OCI-LY3 (cell line): ENCODE results near the gene RNASE4.
"Not testable (repeated sequence)": the region's sequence is repeated elsewhere in the genome, so short reads cannot be mapped to it uniquely, and the experiment has no call there.

Experiments used
- H2AFZ ChIP-seq: fragments of 200-600, 300-600 bp; shearing (Covaris generic); 2 replicates; pipeline ENCODE4 v1.6.0; 2014; ENCODE audit warnings: antibody characterized with exemption, low read depth, low read length
- H3K27ac ChIP-seq: fragments of 200-600, 300-600 bp; sonication (generic); 2 replicates; pipeline ENCODE4 v1.5.1; 2014; ENCODE audit warnings: mild to moderate bottlenecking, low read length, moderate library complexity, mixed read lengths
- H3K27me3 ChIP-seq: fragments of 200-600, 300-600 bp; sonication (generic); 2 replicates; pipeline ENCODE4 v1.6.1; 2014; ENCODE audit warnings: low read depth, low read length, mixed read lengths
- H3K36me3 ChIP-seq: fragments of 200-600, 300-600 bp; sonication (generic); replicated peaks from 2 replicates; pipeline ENCODE3; 2014; ENCODE audit warnings: low read depth, low read length, mixed read lengths
- H3K4me1 ChIP-seq: fragments of 300-600, 200-600 bp; sonication (generic); 2 replicates; pipeline ENCODE4 v1.6.1; 2014; ENCODE audit warnings: low read length, mixed read lengths
- H3K4me2 ChIP-seq: fragments of 200-600, 300-600 bp; sonication (generic); 2 replicates; pipeline ENCODE4 v1.6.1; 2014; ENCODE audit warnings: low read length, mixed read lengths
- H3K4me3 ChIP-seq: fragments of 300-600, 200-600 bp; sonication (generic); 2 replicates; pipeline ENCODE4 v1.5.1; 2014; ENCODE audit warnings: antibody characterized with exemption, mild to moderate bottlenecking, low read length, moderate library complexity
- H3K79me2 ChIP-seq: fragments of 300-600, 200-600 bp; shearing (Covaris generic); 2 replicates; pipeline ENCODE4 v1.6.1; 2014; ENCODE audit warnings: mild to moderate bottlenecking, low read length, mixed read lengths
- H3K9ac ChIP-seq: fragments of 300-600, 200-600 bp; shearing (Covaris generic); 2 replicates; pipeline ENCODE4 v1.6.0; 2014; ENCODE audit warnings: mild to moderate bottlenecking, low read length, moderate library complexity
- H3K9me3 ChIP-seq: fragments of 200-600, 300-600 bp; shearing (Covaris generic); 2 replicates; pipeline ENCODE4 v1.6.1; 2014; ENCODE audit warnings: low read length, mixed read lengths; ENCODE audit not compliant: insufficient read depth
- H4K20me1 ChIP-seq: fragments of 200-600, 300-600 bp; sonication (generic); 2 replicates; pipeline ENCODE4 v1.6.1; 2016; ENCODE audit warnings: low read length, mixed read lengths; ENCODE audit not compliant: insufficient read depth
- CTCF ChIP-seq: fragments of 200-600, 300-600 bp; sonication (generic); IDR thresholded peaks from 2 replicates; pipeline ENCODE4 v1.5.1; 2014; ENCODE audit warnings: antibody characterized with exemption, low read length, low read depth
- EZH2phosphoT487 ChIP-seq: fragments of 200-600 bp; shearing (Covaris generic); IDR thresholded peaks from 2 replicates; pipeline ENCODE4 v1.6.1; 2018; ENCODE audit warnings: antibody characterized with exemption, mixed run types, low read depth

Gene RNASE4

GRCh38 chr14:20683891-20684661 is at the start of gene RNASE4:
TSS of gene RNASE4 (plus strand) at chr14:20684560. CDS start at chr14:20699372, 14,812 bp downstream.
- Histone ChIP-seq H3K4me3 (peak within 1 kb of the TSS; percentile 97), H3K4me2 (peak within 1 kb of the TSS; percentile 93), H3K4me1 (peaks cover 10% of the 10 kb centered on the region), H3K9me3 (no peaks in the 10 kb centered on the region), H3K79me2 (no peaks in the 10 kb centered on the region), H3K36me3 (no peaks in the 10 kb centered on the region), H2AFZ (peak within 1 kb of the TSS; percentile 96), H3K27ac (peak within 1 kb of the TSS; percentile 98), H4K20me1 (no peaks in the 10 kb centered on the region), H3K27me3 (no peaks in the 10 kb centered on the region), H3K9ac (peak within 1 kb of the TSS; percentile 99)
- 0 out of 2 replicates have a peak, but pooled peaks have one; percentile 9 for TF ChIP-seq CTCF
- TF ChIP-seq EZH2phosphoT487, result no peak

GRCh38 chr14:20641591-20641990 is 42.8 kb upstream of the RNASE4 start, which contains the start of gene OR6S1:
TSS of gene OR6S1 (minus strand) at chr14:20641691. CDS start at chr14:20641691, 0 bp downstream.
- no peaks in the 10 kb centered on the region for H3K79me2 ChIP-seq
- no peak within 1 kb of the TSS for H3K4me3 ChIP-seq
- H3K36me3 ChIP-seq, result no peaks in the 10 kb centered on the region
- no peaks in the 10 kb centered on the region for H3K9me3 ChIP-seq
- H3K4me2 ChIP-seq, result no peak within 1 kb of the TSS
- H3K27ac ChIP-seq, result no peak within 1 kb of the TSS
- TF ChIP-seq EZH2phosphoT487 (no peak), CTCF (no peak)
- H2AFZ ChIP-seq, result no peak within 1 kb of the TSS
- H3K4me1 ChIP-seq, result no peaks in the 10 kb centered on the region
- H4K20me1 ChIP-seq, result no peaks in the 10 kb centered on the region
- no peak within 1 kb of the TSS for H3K9ac ChIP-seq
- peaks cover 17% of the 10 kb centered on the region; the same call in 1 of the 2 replicates for H3K27me3 ChIP-seq

GRCh38 chr14:20642182-20642581 is 42.2 kb upstream of the RNASE4 start:
- Histone ChIP-seq H3K4me3 (no peak overlapping the region), H3K4me2 (no peak overlapping the region), H3K27ac (no peak overlapping the region), H2AFZ (no peak overlapping the region), H4K20me1 (no peaks in the 10 kb centered on the region), H3K9me3 (no peaks in the 10 kb centered on the region), H3K36me3 (no peaks in the 10 kb centered on the region), H3K79me2 (no peaks in the 10 kb centered on the region), H3K27me3 (peaks cover 17% of the 10 kb centered on the region; the same call in 1 of the 2 replicates), H3K9ac (no peak overlapping the region), H3K4me1 (no peaks in the 10 kb centered on the region)
- TF ChIP-seq CTCF, result no peak
- TF ChIP-seq EZH2phosphoT487, result no peak

- not testable (repeated sequence) for H3K4me2 ChIP-seq, H3K9ac ChIP-seq, H3K36me3 ChIP-seq, H2AFZ ChIP-seq, H3K79me2 ChIP-seq, H3K9me3 ChIP-seq, H3K27ac ChIP-seq, H3K4me1 ChIP-seq, H3K4me3 ChIP-seq, H4K20me1 ChIP-seq
- peaks cover 17% of the 10 kb centered on the region; the same call in 1 of the 2 replicates for H3K27me3 ChIP-seq
These were observed 41.6 kb upstream of the RNASE4 start for GRCh38 chr14:20642755-20643154.
